Activated CD4-positive, CD25-positive, alpha-beta regulatory T cell treated with anti-CD3 and anti-CD28 coated beads, Interleukin-2, amount 50 U/mL, for 24 hours (primary cell): ENCODE data around the gene XPO6.
"Not testable (repeated sequence)": the region's sequence is repeated elsewhere in the genome, so short reads cannot be mapped to it uniquely, and the experiment has no call there.

Experiments
- ATAC-seq, 2 donors: fragments of 150-1000 bp; cut with Tn5 transposase; one replicate each; pipeline ENCODE4 v1.10.0; 2021; ENCODE audit warnings: mild to moderate bottlenecking in 1 of 2, moderate library complexity in 1 of 2

XPO6 gene

GRCh38 chr16:28211758-28212531 lies at the start of gene XPO6:
XPO6 (minus strand) TSS chr16:28211965; CDS start chr16:28211368, 597 bp downstream.
- ATAC-seq: peak; percentile 85 to 86

GRCh38 chr16:28260193-28260592 lies 48.4 kb upstream of the XPO6 start:
- no peak for ATAC-seq

- no peak for ATAC-seq
Observed at GRCh38 chr16:28259781-28260150, 48.0 kb upstream of the XPO6 start.

GRCh38 chr16:28259091-28259780 lies 47.5 kb upstream of the XPO6 start:
- ATAC-seq: no peak

GRCh38 chr16:28258567-28258966 lies 46.8 kb upstream of the XPO6 start:
- no peak for ATAC-seq

- ATAC-seq: no peak
Observed at GRCh38 chr16:28257256-28257655, 45.5 kb upstream of the XPO6 start.

GRCh38 chr16:28255838-28256237 lies 44.1 kb upstream of the XPO6 start:
- no peak for ATAC-seq

- no peak for ATAC-seq
Observed at GRCh38 chr16:28254158-28254557, 42.4 kb upstream of the XPO6 start.

GRCh38 chr16:28250999-28251398 lies 39.2 kb upstream of the XPO6 start:
- ATAC-seq: no peak

- not testable (repeated sequence) for ATAC-seq
Observed at GRCh38 chr16:28249483-28249882, 37.7 kb upstream of the XPO6 start.

- ATAC-seq: no peak
Observed at GRCh38 chr16:28241924-28242323, 30.2 kb upstream of the XPO6 start.

- ATAC-seq: no peak
Observed at GRCh38 chr16:28237754-28238357, 26.1 kb upstream of the XPO6 start.

GRCh38 chr16:28231763-28232162 lies 20.0 kb upstream of the XPO6 start:
- no peak for ATAC-seq

- ATAC-seq: not testable (repeated sequence)
Observed at GRCh38 chr16:28223909-28224308, 12.1 kb upstream of the XPO6 start.

GRCh38 chr16:28219777-28220176 lies 8.0 kb upstream of the XPO6 start:
- not testable (repeated sequence) for ATAC-seq

- ATAC-seq: no peak
Observed at GRCh38 chr16:28219282-28219681, 7.5 kb upstream of the XPO6 start.

- ATAC-seq: peak; percentile 97 to 100
Observed at GRCh38 chr16:28218109-28218508, 6.3 kb upstream of the XPO6 start.

- ATAC-seq: no peak
Observed at GRCh38 chr16:28217326-28217725, 5.6 kb upstream of the XPO6 start.

- no peak for ATAC-seq
Observed at GRCh38 chr16:28213396-28213795, 1.6 kb upstream of the XPO6 start.

- no peak for ATAC-seq
Observed at GRCh38 chr16:28212532-28212873, 738 bp upstream of the XPO6 start.

- peak; percentile 68 to 74 for ATAC-seq
Observed at GRCh38 chr16:28210979-28211588, 681 bp downstream of the XPO6 start.

- ATAC-seq: no peak
Observed at GRCh38 chr16:28210264-28210663, 1.5 kb downstream of the XPO6 start.

GRCh38 chr16:28208824-28209223 lies 2.9 kb downstream of the XPO6 start:
- no peak for ATAC-seq

- no peak for ATAC-seq
Observed at GRCh38 chr16:28208131-28208530, 3.6 kb downstream of the XPO6 start.
